ENCODE measurements around the gene MOCS1.

GRCh38 chr6:39951191-39951590 is 16.9 kb upstream of the MOCS1 start:
- TF ChIP-seq CTCF (conservative IDR thresholded peaks at IDR 0.05) (no peak), EZH2 (IDR thresholded peaks at IDR 0.05; ENCODE audit: low read depth) (no peak)
